Body of pancreas (tissue), 4 donors: ENCODE results near the gene AHCYL2.

Source experiments
- POLR2A ChIP-seq, 3 donors: fragments of 450-650 bp; IDR thresholded peaks; one replicate each; pipeline ENCODE4 v1.6.1; 2016; ENCODE audit warnings: antibody characterized with exemption in 3 of 3, mild to moderate bottlenecking in 2 of 3
- TF ChIP-seq, protein P1 (sequence below), 7 experiments: fragments of 450-650 bp in 4 of 7; fragments of 200-600 bp in 3 of 7; sonication (generic) in 3 of 7; IDR thresholded peaks; one replicate each; pipeline ENCODE4 v1.5.1; 2016 to 2019; ENCODE audit warnings: antibody characterized with exemption in 7 of 7

DNA sequence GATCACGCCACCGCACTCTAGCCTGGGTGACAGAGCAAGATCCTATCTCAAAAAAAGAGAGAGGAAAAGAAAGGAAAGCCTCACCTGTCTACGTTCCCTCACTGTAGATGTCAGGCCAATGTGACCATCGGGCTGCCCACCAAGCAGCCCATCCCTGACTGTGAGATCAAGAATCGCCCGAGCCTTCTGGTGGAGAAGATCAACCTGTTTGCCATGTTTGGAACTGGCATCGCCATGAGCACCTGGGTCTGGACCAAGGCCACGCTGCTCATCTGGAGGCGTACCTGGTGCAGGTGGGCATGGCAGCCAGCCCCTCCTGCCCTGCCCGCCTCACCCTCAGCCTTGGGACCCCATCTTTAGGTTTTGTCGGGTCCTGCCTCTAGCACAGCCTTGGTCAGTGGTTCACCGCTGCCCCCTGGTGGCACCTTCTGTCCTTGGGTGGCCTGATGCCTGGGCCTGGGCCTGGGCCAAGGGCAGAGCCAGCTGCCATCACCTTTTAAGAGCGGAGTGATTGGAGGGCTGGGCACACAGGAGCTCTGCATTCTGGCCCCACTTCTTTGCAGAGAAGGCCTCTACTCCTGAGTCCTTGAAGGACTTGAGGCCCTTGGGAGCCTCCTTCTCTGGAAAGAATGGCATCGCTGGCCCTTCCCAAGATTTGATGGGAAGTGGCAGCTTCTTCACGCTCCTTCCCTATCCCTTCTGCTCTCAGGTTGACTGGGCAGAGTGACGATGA is 14.4 kb upstream of the AHCYL2 start:
- TF ChIP-seq, protein P1, sequence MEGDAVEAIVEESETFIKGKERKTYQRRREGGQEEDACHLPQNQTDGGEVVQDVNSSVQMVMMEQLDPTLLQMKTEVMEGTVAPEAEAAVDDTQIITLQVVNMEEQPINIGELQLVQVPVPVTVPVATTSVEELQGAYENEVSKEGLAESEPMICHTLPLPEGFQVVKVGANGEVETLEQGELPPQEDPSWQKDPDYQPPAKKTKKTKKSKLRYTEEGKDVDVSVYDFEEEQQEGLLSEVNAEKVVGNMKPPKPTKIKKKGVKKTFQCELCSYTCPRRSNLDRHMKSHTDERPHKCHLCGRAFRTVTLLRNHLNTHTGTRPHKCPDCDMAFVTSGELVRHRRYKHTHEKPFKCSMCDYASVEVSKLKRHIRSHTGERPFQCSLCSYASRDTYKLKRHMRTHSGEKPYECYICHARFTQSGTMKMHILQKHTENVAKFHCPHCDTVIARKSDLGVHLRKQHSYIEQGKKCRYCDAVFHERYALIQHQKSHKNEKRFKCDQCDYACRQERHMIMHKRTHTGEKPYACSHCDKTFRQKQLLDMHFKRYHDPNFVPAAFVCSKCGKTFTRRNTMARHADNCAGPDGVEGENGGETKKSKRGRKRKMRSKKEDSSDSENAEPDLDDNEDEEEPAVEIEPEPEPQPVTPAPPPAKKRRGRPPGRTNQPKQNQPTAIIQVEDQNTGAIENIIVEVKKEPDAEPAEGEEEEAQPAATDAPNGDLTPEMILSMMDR (IDR thresholded peaks at IDR 0.05) = peak; percentile 84 to 92 (median 88)
- TF ChIP-seq POLR2A (IDR thresholded peaks at IDR 0.05) = no peak
